GM19023 (cell line): ENCODE data around the gene SPTAN1.
"Not testable (repeated sequence)": the region's sequence is repeated elsewhere in the genome, so short reads cannot be mapped to it uniquely, and the experiment has no call there.

Source experiments
- ATAC-seq: cut with Tn5 transposase; IDR thresholded peaks from one replicate; pipeline ENCODE4 v1.9.1; 2021; ENCODE audit warnings: mild to moderate bottlenecking, moderate library complexity; ENCODE audit not compliant: unreplicated experiment

SPTAN1 gene

DNA sequence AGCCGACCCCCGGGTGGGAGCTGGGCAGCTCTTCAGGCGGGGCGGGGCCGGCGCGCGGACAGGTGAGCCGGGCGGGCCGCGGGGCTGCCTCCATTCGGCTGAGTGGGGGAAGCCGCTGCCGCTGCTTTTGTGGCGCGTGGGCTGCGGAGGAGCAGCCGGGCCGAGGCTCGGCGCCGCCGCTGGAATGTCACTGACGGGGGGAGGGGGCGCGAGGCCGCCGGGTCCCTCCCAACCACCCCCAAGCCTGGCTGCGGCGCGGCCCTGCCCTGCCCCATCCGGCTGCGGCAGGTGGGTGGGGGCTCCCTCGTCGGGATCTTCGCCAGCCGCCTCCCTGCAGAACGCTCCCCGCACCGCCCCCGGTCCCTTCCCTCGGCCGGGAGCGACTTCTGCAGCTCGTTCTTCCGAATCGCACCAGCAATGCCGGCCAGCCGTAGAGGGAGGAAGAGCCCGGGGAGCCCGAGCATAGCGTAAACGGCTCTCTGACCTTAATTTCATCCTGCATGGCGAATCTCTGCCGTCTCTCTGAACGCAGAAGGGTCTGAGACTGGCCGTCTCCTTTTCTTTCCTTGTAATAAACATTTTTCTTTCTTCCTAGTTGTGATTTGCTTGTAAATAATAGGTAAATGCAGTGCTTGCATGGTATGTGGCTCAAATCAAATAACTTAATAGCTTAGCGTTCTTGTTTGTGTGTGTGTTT is 505 bp downstream of the SPTAN1 start:
- peak; percentile 31 for ATAC-seq

DNA sequence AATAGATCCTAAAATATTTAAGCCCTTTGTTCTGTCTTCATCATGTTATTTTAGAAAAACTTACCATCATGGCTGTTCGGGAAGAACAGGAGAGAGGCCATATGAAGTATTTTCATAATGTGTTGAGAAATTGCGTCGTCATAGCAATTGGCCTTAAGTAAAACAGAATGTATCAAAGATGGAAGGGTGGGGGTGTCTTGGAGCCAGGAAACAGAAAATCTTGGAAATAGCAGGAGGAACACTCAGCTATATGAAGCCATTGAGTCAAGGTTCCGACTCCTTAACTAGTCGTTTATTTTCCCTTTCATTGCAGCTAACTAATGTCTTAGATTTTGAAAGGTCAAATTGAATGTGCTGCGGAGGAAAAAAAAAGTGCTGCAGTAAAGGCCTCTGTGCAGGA is 1.3 kb downstream of the SPTAN1 start:
- no peak for ATAC-seq

DNA sequence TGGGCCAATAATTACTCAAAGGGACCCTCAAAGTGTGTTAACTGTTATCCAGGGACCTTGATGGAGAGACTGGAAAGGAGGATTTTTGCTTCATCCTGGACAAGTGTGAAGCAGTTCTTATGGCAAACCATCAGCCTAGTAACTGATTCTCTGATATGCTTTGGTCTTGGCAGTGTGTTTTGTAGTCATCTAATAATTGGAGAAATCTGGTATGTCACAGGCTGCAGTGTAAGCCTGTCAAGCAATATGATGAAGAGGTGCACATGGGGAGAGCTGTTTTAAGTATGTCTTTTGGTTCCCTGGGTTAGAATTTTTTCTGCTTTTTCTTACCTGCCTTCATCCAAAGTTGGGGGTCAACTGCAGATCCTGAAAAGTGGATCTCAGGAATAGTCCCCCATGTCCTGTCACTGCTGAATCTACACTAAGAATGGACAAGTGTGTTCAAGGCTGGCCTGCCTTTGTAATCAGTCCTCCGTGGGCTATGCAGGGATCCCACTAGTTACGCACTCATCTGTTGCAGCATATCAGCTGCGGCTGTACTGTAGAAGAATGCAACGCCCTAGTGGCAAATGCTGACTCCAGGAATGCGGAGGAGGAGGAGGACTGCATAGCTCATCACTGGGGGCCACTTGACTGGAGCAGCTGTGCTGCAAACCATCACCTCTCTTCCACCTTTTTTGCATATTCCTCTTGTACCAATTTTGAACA is 1.9 kb downstream of the SPTAN1 start:
- ATAC-seq: no peak

DNA sequence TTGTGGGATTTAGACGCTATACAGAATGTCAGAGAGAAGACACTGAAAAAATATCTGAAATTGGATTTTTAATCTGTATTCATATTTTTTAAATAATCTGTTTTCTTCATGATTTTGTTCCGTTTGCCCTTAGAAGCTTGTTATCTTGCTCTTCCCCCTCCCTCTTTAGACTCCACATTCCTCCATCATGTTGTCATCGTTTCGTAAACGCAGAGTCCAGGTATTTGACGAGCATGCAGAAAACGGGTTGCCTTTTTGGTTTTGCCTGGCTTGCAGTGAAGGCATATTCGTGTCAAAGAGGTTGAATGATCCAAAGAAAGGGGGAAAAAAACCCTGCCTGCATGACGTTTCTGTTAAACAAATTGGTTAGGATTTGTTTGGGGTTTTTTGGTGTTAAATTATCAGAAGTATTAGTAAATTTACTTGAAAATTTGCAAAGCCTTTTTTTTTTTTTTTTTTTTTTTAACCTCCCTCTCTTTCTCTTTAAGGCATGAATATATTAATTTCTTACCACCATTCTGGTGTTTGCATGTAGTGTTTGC is 2.9 kb downstream of the SPTAN1 start:
- ATAC-seq: no peak

DNA sequence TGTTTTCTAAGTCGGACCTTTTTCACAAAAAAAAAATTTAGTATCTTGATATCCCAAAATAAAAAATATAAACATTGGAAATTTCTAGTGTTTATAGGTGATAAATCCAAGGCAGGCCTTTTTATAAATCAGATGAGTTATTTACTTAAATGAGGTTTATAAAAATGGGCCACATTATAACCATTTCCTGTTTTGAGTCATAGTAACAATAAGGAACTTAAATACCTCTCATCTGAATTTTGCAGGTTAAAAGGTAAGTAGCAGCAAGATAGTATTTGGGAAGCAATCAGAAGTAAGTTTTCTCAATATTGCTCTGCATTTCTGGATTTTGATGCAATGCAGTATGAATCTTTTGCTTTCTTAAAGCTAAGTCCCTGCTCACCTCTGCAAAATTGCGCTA is 3.9 kb downstream of the SPTAN1 start:
- no peak for ATAC-seq

DNA sequence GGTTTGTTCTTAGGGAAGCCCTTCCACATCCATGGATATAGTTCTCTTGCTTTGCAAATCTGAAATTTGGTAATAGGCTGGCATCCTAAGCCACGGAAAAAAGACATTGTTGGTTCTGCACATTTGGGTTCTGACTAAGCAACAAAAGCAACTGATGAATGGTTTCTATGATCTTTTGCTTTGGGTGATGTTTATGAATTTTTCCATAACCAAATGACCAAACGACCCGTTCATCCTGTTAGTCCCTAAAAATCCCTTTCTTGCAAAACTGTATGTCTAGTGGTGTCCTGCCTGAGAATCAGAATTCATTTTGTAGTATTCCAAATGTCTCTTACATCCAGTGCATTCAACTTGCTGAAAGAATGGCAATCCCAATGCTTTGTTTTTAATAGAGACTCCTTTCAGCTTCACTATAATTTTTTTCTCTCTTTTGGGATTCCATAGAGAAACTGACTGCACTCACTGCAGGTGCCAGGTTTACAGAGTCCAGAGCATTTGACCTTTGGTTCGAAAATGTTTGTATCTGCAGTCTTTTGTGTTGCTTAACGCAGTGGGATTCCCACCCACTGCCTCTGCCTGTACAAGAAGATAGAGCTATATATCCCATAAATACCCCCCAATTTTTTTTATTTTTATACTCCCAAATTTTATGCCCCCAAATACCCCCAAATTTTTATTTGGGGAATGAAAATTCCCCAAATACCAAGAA is 4.7 kb downstream of the SPTAN1 start:
- ATAC-seq: no peak

DNA sequence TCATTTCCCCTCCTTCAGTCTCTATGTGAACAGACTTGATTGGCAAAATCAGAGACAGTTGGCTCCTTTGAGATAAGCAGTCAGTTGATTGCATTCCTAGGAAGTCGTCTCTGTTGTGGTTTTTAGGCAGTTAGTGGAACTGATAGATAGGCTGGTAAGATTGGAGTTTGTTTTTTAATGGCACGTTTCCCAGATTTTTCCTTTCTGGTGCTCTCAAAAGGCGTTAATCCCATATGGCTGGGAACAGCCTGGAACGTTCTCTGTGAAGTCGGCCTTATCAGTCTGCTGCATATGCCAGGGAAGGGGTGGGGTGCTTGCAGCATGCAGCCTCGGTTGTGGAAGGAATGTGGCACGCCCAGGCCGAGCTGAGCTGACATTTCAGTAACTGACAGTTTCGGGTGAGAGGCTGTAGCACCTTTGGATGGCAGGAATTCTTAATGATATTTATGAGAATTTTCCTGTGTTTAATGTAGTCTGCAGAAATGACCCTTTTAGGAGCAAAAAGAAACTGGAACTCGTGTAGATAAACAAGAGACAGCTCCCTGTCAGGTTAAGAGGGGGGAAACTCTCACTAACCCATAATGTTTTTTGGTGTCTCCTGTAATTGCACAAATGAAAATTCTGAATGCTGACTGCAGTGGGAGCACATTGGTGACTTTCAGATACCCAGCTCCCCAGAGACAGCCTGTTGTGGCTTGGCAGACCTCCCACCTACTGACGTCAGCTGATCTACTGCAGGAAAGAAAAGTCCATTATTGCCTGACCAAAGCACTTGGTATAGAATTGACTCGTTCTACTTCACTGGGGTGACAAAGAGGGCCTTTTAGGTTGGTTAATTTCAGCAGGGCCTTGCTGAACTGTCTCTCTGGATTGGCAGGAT is 6.3 kb downstream of the SPTAN1 start:
- no peak for ATAC-seq

DNA sequence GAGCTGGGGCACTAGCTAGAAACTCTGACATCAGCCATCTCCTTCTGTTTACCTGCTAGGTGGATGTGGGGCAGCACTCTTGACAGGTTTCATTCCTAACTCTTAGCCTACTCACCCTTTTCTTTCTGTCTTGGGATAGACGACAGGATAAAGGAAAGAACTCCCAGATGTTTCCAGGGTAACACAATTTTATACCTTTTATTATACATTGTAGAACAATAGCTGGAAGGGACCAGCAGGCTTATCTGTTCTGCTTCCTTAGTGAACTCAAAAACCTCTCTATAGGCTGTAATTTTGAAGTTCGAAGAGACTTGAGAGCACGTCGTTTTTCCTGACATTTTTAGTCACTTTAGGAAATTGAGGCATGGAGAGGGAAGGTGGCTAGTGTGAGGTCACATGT is 13.2 kb downstream of the SPTAN1 start:
- ATAC-seq: no peak

DNA sequence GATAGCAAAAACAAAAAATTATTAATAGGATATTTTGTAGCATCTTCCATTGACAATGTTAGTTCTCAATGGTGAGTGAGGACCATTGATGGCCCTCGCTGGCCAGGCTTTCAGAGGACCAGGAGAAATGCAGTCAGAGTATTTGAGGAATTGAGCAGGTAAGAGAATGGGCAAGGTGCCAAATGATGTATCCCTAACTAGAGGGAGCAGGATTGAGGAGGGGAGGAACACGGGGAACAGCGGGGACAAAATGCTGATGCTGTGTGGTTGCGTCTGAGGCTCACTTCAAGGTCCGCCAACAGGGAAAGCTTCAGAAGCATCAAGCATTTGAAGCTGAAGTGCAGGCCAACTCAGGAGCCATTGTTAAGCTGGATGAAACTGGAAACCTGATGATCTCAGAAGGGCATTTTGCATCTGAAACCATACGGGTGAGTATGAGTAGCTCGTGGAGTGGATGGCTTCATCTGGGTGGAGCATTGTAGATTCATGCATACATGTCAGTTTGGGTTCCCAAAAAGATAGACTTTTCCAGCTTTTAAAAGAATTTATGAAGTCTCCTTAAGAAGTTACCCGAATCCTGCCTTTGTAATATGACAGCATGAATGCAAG is 16.2 kb downstream of the SPTAN1 start:
- ATAC-seq: no peak

DNA sequence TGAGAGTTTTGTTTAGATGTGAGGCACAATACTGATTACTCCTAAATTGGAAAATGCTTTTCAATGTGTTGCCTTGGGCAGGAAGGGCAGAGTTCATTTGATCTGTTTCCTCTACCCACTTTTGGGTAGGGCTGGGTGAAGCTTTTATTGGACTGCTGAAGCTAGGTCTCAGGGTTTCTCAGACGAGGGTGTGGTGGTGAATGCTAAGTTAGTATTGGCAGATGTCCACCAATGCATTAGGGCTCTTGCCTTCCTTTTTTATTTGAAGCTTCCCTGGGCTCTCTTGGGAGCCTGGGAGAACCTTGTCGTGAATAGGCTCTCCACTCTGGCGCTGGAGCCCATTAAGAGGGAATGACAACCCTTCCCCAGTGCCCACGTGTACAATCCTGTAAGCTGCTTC is 23.1 kb downstream of the SPTAN1 start:
- no peak for ATAC-seq

DNA sequence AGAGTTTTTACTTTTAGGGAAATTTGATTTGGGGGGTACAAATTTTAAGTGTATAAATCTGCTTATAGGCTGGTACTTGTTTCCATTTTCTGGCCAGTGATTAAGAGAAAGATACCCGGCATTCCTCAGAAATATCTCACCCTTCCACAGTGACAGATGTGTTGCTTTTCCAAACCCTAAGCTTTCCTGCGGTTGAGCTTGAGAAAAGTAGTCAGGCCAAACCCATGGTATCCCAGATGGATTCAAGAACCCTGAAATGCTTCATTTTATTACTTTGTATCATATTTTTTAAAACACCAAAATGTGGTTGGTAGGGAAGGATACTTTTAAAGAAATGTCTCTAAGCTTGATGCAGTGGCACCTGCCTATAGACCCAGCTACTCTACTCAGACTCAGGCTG is 23.5 kb downstream of the SPTAN1 start:
- no peak for ATAC-seq

DNA sequence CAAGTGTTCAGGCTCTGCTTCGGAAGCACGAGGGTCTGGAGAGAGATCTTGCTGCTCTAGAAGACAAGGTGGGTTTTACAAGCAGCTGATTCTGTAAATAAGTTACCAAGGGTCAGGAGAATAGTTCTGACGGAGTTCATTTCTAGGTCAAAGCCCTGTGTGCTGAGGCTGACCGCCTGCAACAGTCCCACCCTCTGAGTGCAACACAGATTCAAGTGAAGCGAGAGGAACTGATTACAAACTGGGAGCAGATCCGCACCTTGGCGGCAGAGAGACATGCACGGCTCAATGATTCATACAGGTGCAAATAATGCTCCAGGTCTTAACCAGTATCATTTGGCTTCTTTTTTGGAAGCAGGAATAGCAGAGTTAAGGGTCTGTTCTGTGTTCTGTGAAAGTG is 24.8 kb downstream of the SPTAN1 start:
- ATAC-seq: no peak

DNA sequence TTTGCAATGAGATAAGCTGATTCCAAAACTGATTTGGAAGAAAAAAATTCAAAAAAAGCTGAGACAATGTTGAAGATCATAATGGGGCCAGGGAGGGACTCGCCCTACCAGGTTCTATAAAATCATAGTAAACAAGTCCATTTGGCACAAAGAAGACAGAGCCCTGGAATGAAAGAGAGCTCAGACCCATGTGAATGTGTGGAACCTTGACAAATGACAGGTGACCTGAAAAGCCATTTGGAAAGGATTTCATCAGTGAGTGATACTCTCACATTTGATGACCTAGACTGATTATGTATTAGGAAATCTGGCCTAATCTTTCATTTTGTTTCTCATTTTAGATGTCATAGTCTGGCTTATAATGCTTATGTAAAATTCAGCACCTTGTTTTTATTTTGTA is 26.8 kb downstream of the SPTAN1 start:
- ATAC-seq: no peak

DNA sequence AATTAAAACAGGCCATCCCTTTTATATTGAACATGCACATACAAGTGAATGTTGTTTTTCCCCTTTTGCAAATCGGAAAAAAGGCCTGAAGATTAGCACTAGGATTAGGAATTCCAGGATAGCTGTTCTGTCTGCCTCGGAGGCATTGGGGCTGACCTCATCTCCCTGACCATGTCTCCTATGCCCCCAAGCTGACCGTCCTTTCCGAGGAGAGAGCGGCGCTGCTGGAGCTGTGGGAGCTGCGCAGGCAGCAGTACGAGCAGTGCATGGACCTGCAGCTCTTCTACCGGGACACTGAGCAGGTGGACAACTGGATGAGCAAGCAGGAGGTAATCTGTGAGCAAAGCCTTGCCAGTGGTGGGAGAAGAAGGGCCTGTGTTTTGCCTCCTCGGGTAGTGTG is 28.3 kb downstream of the SPTAN1 start:
- no peak for ATAC-seq

DNA sequence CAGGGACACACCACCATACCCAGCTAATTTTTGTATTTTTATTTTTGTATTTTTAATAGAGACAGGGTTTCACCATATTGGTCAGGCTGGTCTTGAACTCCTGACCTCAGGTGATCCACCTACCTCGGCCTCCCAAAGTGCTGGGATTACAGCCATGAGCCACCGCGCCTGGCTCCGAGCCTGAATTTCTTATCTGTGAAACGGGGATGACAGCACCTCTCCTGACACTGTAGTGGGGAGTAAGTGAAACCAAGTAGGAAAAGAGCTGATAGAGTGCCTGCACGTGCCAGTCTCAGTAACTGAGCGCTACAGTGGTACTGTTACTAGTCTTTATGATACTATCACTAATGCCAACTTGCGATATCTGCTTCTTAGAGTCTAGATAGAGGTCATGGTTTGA is 32.8 kb downstream of the SPTAN1 start:
- ATAC-seq: not testable (repeated sequence)

DNA sequence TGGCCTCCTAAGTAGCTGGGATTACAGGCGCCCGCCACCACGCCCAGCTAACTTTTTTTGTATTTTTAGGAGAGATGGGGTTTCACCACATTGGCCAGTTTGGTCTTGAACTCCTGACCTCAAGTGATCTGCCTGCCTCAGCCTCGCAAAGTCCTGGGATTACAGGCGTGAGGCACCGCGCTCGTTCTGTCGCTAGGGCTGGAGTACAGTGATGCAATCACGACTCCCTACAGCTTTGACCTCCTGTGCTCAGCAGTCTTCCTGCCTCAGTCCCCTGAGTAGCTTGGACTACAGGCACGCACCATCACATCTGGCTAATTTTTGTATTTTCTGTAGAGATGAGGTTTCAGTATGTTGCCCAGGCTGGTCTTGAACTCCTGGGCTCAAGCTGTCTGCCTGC is 34.5 kb downstream of the SPTAN1 start:
- ATAC-seq: not testable (repeated sequence)

DNA sequence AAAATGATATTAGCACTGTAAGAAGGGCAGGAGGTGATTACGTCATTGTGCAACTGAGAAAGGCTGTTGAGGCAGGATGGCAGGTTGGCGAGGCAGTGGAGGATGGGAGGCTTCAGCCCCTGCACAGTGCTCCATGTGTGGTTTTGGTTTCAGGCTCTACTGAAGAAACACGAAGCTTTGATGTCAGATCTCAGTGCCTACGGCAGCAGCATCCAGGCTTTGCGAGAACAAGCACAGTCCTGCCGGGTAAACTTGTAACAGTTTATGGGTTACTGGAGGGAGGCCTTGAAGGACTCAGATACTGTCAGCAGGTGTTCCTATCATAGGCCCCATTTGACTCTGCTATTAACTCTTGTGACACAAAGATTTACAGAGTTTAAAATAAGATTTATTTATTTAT is 35.1 kb downstream of the SPTAN1 start:
- no peak for ATAC-seq

DNA sequence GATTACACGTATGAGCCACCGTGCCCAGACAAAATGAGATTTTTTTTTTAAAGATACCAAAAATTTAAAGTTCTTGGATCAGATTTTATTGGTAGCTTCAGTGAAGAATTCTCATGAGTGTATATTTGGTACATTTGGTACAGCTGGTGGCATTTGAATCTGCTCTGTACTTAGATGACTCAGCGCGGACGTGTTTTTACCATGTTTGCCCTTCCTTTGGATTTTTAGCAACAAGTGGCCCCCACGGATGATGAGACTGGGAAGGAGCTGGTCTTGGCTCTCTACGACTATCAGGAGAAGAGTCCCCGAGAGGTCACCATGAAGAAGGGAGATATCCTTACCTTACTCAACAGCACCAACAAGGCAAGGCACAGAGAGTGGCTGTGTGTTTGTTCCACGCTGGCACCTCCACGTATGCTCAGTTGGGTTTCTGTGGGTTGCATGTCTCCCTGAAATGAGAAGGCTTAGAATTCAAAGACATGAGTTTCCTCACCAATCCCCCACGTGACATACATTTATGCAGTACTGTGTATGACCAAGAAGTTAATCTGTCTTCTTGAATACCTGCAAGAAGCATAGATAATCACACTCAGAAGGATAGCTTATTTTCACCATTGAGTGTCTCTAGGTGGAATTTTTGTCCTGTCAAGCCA is 36.3 kb downstream of the SPTAN1 start:
- no peak for ATAC-seq

DNA sequence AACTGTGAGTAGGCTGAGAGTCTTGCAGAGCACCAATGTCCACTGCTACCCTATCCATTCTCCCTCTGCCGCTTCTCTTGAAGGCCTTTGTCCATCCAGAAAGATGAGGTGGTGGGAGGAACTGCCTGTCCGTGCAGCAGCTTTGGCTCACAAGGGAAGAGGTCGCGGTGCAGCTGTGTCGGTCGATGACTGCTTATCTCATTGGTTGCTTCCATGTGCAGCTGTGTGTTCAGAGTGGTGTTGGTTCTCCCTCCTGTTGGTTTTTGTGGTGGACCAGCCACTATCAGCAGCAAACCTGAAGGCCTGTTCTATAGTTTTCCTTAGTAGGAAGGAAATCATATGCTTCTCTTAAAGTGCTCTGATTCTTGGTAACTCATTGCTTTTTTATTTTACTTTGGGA is 40.7 kb downstream of the SPTAN1 start:
- ATAC-seq: no peak

DNA sequence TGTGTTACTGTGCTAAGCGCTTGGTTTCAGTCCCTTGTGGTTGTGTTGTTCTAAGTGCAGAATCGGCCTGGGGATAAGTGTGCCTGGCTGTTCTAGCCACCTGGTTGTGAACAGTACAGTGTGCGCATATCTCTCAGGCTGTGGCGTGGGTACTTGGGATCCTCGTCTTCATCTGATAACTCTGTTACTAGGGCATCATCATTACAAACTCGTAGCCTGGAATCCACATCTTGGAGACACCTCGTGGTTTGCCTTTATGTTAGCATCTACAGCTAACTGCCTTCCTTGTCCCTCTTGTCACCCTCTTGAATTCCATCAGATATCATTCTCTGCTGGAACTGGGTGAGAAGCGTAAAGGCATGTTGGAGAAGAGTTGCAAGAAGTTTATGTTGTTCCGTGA is 41.5 kb downstream of the SPTAN1 start:
- ATAC-seq: no peak
